GM19193 (cell line): ENCODE data around the gene DMGDH.

Source experiments
- POLR2A ChIP-seq: IDR thresholded peaks from 4 replicates; pipeline ENCODE4 v1.6.1; 2011; ENCODE audit not compliant: insufficient read depth, insufficient read length; ENCODE audit errors: extremely low read depth

The DMGDH gene

DNA sequence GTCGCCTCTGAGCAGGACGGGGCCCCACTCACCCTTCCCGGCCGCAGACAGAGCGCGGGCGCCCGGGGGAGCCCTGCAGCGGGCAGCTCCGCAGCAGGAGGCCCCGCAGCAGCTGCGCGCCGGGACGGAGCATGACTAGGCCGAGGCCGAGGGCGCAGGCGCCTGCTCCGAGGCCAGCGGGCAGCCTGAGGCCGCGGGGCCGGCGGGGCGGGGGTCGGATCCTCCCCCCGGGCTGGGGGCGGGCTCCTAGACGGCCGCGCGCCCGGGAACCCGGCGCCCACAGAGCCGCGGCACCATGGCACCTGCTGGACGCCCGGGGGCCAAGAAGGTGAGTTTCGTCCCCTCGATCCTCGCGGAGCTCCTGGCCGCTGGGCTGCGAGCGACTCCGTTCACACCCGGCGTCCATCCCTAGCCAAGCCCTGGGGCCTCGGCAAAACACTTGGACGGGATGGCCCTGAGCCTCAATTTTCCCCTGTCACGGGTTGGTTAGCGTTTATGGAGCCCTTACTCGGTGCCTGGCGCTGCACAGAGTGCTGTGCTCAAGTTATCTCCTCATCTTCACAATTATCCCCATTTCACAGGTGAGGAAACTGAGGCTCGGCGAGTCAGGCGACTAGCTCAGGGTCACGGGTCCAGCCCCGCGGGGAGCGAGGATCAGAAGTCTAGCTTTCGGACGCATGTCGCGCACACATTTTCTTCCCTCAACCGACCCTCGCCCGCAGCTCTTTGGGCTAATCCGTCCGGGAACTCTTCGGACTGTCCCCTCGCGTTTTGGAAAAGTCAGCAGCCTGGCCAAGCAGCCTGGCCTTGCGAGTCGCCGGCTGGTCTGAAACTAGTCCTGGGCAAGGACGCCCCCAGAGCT is at the start of gene DMGDH, which contains the start of gene BHMT2:
Gene DMGDH (minus strand): TSS at position 187 of the 862 bp plus-strand sequence. CDS start 54 bp downstream, at position 133.
Gene BHMT2 (plus strand): TSS at position 280 of the 862 bp plus-strand sequence. CDS start 16 bp downstream, at position 296.
- TF ChIP-seq POLR2A = no peak

- no peak for TF ChIP-seq POLR2A
These were observed 43.2 kb upstream of the DMGDH start for GRCh38 chr5:79112703-79113058.

DNA sequence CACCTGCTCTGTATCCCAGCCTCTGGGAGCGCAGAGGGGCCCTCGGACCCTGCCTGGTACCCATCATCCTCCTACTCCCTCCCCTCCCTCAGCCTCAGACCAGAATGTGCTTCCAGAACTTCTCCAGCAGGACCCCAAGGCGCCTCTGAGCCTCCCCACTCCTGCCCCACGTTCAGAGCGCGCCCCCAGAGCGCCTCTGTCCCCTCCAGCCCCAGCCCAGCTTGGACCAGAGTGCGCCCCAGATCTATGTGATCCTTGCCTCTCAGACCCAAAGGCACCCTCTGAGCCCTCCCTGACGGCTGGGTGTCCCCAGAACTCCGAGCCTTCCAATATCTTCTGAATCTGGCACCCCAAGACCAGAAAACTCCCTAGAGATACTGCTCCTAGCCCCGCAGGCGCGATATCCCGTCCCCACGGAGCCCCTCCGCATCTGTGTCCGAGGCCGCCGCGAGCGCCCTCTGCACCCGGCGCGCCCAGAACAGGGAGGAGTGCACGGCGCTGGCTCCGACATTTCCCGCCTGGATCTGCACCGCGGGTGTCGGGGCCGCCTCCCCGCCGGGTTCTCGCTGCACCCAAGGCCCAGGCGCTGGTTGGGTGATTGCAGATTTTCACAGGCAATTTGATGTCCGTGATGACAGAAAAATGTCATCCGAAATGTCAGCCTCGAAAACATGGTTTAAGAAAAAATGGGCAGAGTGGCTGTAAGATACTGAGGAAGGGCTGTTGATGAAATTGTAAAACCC is 42.7 kb upstream of the DMGDH start:
- no peak for TF ChIP-seq POLR2A

DNA sequence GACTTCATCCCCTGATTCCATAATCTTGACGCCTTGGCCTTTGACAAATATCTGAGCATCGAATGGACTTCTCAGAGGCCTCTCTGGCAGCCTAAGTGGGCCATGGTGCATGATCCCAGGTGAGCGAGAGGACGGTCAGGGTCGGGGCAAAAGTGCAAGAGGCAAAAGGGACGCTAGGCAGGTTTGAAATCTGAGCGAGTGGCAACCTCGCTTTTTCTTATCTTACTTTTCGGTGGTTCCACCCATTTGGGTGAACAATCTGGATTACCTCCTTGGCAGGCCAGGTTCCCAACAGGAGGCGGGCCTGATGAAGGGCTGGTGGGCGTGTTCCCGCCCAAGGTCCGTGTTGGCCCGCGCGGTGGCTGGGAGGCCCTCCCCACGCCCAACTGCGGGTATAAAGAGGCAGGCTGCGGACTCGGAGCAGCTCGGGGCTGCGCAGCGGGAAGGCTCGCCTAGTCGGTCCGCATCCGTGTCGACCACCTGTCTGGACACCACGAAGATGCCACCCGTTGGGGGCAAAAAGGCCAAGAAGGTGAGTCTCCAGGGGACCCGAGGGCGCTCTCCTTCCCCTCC is 42.0 kb upstream of the DMGDH start, which contains the start of gene BHMT:
Gene BHMT (plus strand): TSS at position 423 of the 573 bp plus-strand sequence. CDS start 77 bp downstream, at position 500.
- TF ChIP-seq POLR2A = no peak

DNA sequence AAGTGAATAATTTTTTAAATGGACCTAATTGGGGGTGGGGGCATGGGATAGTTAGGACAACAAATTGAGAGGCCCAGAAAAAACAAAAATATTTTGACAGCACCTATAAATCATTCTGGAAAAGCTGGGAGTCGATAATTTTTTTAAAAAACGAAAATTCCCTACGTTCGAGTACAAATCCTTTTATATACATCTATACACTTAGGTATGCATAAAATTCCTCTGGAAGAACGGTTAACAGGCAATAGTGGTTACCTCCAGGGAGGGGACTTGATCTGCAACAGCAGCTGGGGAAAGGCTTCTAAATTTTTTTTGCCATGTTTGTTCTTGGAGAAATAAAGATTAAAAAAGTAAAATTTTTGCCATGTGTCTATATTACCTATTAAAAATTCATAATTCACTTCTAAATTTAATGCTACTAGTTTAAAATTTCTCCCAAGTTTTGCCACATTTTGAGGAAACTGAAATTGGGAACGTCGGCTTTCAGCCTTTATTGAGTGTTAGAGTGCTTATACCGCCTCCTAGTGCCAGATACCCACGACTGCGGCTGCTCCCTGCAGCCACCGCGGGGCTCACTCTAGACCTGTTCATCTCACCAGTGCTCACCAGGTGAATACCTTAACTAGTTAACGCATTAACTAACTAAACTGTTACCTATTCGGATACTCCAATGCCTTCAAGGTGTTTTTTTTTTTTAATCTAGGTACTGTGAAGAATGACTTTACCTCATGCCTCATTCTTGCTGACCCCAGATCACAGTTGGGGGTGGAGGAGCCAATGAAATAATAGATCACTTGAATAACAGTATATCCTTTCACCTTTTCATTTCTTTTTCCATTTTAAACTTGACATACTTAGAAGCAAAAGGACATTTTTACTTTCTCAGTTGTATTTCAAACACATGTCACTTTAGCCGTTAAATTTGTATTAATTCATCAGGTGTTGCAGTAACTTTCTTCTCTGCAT is 40.3 kb upstream of the DMGDH start:
- no peak for TF ChIP-seq POLR2A

DNA sequence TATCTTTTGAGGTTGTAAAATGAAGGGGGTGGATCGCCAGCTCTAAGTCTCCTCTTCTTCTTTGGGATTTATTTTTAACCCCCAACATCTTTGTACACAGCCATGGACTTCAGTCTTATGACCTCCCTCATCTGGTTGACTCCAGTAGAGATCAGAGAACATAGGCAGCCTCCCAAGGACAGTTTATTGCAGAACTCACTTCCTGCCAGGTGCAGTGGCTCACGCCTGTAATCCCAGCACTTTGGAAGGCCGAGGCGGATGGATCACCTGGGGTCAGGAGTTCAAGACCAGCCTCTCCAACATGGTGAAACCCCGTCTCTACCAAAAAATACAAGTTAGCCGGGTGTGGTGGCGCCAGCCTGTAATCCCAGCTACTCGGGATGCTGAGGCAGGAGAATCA is 39.3 kb upstream of the DMGDH start:
- no peak for TF ChIP-seq POLR2A

GRCh38 chr5:79108086-79108485 is 38.6 kb upstream of the DMGDH start:
- TF ChIP-seq POLR2A = no peak

DNA sequence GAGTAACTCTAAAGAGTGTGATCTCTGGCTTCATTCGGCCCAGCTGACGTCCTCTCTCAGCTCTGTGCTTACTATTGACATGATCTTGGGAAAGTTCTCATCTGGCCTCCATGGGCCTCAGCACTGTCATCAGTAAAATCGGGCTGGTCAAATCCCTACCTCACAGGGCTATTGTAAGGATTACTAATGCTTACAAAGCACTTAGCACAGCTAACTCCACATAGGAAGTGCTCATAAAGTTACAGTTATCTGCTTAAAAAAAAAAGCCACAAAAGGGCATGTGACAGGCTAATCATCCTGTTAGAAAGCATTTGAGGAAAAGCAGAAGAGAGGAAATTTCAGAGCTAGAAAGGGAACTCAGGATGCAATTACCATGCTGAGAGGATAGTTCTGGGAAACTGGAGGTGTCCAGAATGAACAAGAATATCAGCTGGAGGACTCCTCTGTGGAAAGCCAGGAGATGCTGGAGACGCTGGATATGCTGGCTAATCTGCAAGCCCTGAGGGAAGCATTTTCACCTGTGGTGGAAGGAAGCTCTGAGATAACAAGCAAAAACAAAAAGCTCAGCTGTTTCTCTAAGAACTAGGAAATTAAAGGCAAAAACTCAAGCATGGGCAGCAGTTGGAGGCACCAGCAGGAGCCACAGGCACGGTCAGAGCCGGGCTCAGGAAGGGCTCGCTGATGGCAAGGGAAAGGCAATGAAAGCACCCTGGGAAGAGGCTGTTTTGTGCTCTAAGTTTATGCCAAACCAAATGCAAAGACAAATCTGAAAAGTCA is 37.7 kb upstream of the DMGDH start:
- TF ChIP-seq POLR2A = no peak

- TF ChIP-seq POLR2A = no peak
These were observed 36.4 kb upstream of the DMGDH start for GRCh38 chr5:79105868-79106267.

- no peak for TF ChIP-seq POLR2A
These were observed 24.3 kb upstream of the DMGDH start for GRCh38 chr5:79093762-79094161.

DNA sequence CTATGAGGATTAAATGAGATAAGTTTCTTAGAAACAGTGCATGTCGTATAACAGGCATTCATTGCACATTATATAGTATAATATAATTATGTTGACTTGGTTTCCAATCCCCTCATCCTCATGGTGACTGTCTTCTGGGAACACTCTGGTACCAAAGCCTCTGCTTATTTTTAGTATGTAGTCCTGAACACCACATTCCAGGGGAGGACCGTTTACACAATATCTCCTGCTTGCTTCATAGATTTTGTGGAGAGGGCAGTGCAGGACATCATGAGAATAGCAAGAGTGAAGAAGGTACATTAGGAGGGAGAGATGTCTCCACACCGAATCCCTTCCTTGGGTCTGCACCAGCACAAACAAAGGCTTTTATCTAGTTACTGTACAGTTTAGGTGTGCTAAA is 21.6 kb upstream of the DMGDH start:
- no peak for TF ChIP-seq POLR2A

DNA sequence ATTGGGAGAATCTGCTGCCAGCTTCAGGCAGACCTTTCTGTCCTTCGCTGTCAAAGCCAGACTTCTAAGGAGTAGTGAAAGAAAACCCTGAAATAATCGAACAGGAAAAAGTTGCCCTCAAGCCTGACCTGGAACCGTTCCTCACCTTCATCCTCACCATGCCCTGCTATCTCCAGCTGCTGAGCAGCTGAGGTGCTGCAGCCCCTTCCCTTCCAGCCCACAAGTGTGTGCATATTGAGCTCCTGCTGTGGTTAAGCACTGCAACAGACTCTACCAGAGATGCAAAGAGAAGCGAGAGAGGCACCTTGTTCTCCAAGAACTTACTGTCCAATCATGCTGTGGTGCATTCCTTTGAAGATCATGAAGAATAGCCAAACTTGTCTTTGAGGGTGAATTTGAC is 19.0 kb upstream of the DMGDH start:
- TF ChIP-seq POLR2A = no peak

- TF ChIP-seq POLR2A = no peak
These were observed 16.6 kb upstream of the DMGDH start for GRCh38 chr5:79086116-79086515.

- no peak for TF ChIP-seq POLR2A
These were observed 12.3 kb upstream of the DMGDH start for GRCh38 chr5:79081779-79082178.

DNA sequence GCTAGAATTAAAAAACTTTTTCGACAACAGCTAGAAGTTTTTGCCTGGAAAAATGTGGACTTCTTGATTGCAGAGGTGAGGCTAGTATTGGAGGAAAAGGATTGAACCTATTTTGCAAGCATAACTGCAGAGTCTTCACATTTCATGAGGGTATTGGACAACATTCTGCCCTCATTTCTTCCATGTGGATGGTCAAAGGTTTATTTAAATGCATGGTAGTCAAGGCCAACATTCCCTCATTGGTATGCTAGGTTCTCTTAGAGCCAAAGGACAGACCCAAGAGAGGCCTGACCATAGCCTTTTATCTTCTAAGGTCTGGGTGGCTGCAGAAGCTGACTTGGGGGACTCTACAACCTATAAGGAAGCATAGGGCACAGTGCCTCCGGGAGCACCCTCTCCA is 11.3 kb upstream of the DMGDH start:
- no peak for TF ChIP-seq POLR2A
